Renal cortex interstitium (tissue), 11 donors: ENCODE measurements around the gene AUTS2. TPM values are rescaled to one million over a fixed set of nuclear protein-coding genes. Genes with fewer than 3 reads are reported as not detected.

Source experiments
- DNase-seq, 11 donors: peaks; one replicate each; pipeline ENCODE4 v3.0.0-alpha.2; 2013; ENCODE audit warnings: low read depth in 9 of 11, low spot score in 4 of 11; ENCODE audit errors: extremely low read depth in 1 of 11
- polyA plus RNA-seq, 3 donors: library from polyadenylated mRNA; unstranded; fragments of 120-200 nt; gene quantifications; one replicate each; pipeline ENCODE4 v1.2.1, GENCODE V29; 2013; ENCODE audit not compliant: insufficient read length in 3 of 3

The AUTS2 gene
- polyA plus RNA-seq, 3 donors: 78.0 to 102 (median 90.7) TPM

DNA sequence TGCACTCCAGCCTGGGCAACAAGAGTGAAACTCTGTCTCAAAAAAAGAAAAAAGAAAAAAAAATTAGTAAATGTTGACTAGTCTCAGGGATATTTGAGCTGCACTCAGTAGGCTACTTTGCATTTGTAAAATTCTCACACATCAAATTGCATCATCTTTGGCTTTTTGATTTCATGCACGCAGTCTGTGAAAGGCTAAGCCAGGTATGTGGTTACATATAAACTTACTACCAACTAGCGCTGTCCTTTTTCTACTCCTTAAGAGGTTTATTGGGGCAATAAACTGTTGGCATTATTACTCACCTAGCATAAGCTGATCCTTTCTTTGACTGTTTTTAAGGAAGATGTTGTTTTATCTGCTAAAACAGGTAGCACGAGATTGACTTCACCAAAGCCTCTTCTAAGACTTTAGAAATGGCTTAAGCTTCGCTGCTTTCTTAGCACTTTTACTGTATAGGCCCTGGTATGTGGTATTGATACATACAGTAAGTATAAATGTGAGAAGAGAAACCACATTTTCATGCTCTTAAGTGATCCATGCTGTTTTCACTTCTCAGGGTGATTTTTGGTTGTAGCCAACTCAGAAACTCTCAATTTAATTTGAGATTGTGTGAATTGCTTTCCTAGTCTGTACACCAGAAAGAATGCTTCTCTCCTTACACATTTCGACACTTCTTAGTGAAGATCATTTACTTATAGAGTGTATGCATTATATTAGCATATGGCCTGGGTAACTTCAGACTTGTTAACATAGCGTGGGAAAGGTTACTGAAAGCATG is 323.9 kb downstream of the AUTS2 start:
- no peak for DNase-seq

- DNase-seq: no peak
Observed at GRCh38 chr7:69927461-69927860, 329.2 kb downstream of the AUTS2 start.

GRCh38 chr7:69928621-69929020 is 330.3 kb downstream of the AUTS2 start:
- no peak for DNase-seq

DNA sequence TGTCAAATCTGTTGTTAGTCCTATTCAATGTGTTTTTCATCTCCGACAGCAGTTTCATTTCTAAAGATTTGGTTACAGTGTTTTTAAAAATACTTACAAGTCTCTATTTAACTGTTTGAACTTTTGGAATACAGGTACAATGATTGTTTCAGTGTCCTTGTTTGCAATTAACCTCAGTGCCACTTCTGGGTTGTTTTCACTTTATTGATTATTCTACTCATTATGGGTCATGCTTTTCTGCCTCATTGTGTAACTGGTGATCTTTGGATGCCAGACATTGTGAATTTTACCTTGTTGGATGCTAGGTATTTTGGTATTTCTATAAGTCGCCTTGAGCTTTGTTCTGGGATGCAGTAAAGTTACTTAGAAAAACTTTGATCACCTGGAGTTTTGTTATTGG is 331.3 kb downstream of the AUTS2 start:
- DNase-seq: no peak

- DNase-seq: peak in 8 of 11 donors; percentile 28 to 54 (median 32)
Observed at GRCh38 chr7:69932034-69932628, 333.9 kb downstream of the AUTS2 start.

DNA sequence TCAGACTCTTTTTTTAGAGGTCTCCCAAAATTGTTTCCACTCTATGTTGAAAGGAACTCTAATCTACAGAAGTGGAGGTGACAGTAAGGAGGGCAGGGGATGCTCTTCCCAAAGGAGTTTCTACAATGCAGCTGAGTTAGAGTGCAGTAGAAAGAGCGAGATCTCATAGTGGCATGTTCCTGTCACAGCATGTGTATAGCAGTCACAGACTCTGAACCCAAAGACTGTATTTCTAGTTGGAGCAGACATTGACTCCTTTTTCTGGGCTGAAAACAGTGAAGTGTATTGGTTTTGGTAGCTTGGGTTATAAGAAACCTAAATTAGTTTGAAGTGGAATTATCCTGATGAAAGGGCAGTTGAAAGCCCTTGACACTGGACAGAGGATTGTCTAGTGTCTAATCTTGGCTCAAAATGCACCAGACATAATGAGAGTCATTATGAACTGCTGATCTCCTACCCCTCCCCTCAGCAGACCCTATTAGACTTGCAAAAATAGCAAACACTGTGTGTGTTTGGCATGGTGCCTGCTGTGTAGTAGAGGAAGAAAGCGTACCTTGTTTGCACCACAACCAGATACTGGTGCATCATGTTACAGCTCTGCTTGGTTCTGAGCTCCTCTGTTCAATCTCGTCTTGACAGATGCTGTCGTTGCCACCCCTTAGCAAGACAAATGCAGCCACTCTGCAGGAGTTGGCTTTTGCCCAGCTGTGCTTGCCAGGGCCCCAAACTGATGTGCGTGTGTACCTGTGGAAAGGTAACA is 336.0 kb downstream of the AUTS2 start:
- DNase-seq: peak in 1 of 11 donors; percentile 31

- DNase-seq: no peak
Observed at GRCh38 chr7:69935107-69935506, 336.8 kb downstream of the AUTS2 start.

DNA sequence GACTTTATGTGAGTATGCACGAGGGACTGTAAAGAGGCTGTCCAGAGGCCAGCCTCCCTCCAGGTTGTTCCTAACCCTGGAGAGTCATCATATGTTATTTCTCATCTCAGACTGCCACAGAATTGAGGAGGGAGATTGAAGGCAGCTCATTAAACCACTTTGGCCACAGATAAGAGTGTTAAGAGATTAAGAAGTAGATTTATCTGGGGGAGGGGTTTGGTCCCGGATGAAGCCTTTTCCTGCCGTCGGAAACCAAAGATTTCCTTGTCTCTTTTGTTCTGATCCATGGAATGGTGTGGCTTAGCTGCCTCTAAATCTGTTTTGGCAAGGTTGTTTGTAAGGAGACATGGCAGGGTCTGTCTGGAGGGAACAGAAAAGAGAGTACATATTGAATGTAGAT is 338.8 kb downstream of the AUTS2 start:
- no peak for DNase-seq

DNA sequence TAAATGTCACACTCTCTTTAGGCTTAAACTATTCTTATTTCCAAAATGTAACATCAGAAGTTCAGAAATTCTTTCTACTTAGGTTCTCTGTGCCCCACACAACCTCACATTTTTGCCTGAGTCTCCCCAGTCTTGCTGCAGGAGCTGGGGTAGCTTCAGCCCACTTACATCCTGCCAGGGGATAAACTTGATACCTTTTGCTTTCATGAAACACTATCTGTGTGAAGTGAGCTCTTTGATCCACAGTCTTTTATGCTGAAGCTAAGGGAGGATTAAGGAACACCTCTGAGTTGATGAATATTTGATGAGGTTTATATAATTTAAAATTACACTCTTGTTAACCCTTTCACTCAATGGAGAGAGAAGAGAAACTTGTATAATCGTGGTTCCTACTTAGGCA is 341.0 kb downstream of the AUTS2 start:
- no peak for DNase-seq

DNA sequence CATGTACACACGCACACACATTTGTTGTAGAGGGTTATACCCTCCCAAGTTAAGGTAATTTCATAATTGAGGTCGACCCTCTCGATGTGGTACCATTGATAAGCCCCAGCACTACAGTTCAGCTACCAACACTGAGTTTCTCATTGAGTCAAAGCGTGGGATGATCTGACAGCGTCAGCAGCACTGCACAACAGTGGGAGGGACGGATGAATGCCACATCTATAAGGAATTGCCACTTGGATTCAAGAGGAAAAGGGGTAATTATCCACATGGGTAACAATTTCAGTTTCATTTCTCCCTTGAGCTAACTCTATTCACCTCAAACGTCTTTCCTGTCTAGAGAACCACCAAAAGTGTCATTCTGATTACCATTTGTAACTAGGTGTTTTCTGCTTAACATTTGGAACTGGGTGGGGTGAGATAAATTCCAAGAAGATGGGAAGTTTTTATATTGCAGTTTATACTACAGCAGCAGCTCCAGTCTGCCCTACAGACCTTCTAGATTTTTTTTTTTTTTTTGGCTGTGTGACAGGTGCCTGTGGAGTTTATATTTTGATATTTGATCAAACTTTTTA is 342.9 kb downstream of the AUTS2 start:
- DNase-seq: no peak

DNA sequence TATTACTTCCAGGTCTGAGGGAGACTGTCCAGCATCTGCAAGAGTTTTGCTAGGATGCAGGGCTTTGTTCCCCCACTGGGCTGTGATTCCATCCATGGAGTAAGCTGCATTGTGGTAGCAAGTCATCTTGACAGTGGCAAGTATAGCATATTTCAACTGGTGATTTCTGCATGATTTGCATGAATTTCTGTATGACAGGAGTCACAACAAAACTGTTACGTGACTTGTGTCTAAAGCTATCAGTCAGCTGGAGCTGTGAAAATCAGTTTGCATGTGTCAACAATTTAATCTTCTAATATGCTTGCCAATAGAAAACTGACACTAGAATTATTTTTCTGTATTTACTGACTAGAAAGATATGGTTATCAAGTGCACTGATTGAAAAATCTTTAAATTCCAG is 344.3 kb downstream of the AUTS2 start:
- DNase-seq: no peak

DNA sequence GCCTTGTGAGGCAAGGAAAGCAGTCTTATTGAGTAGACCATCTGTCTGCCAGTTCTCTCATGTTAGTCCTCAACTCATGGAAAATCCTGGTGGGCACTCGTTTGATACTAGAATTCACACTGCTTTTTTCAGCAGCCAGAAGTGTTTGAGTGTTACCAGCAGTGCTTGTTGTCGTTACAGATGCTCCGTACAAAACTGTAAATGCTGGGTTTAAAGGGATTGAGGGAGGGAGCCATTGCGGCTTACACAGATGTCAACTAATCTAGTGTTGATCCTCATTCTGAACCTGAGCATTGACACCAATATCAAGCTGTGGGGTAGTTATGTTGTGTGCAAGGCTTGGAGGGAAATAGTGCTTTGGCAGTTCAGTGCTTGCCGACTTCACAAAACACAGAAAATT is 348.6 kb downstream of the AUTS2 start:
- DNase-seq: no peak

GRCh38 chr7:69947998-69948397 is 349.7 kb downstream of the AUTS2 start:
- no peak for DNase-seq

DNA sequence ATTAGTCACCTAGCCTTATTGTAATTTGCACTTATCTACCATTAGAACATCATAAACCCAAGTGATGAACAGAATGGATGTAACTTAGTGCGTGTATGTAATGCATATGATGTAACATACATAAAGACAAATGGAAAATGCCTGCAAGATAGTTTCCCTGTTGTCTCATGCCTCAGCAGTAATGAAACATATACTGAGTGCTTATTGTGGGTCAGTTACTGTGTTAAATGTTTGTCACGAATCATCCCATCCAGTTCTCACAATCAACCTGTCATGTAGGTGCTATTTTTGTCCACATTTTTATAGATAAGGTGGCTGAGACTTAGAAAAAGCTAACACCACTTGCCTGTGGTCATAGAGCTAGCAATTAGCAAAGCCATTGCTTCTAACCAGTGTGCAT is 350.8 kb downstream of the AUTS2 start:
- DNase-seq: no peak

DNA sequence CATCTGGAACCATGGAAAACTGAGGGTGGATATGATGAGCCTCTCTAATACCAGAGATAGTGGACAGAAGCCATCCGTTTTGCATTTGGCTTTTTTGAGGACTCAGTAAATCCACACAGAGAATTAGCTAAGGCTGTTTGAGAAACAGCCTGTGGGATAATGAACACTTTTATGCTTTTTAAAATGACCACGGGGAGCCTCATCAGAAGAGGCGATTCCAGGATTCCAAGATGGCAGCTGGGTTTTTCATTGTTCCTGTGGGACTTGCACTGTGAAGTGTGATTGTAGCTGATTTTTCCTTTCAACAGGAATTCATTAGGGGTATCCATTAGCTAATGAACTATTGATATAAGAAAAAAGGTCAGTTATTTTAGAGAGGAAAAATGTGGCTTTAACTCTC is 353.2 kb downstream of the AUTS2 start:
- DNase-seq: no peak

DNA sequence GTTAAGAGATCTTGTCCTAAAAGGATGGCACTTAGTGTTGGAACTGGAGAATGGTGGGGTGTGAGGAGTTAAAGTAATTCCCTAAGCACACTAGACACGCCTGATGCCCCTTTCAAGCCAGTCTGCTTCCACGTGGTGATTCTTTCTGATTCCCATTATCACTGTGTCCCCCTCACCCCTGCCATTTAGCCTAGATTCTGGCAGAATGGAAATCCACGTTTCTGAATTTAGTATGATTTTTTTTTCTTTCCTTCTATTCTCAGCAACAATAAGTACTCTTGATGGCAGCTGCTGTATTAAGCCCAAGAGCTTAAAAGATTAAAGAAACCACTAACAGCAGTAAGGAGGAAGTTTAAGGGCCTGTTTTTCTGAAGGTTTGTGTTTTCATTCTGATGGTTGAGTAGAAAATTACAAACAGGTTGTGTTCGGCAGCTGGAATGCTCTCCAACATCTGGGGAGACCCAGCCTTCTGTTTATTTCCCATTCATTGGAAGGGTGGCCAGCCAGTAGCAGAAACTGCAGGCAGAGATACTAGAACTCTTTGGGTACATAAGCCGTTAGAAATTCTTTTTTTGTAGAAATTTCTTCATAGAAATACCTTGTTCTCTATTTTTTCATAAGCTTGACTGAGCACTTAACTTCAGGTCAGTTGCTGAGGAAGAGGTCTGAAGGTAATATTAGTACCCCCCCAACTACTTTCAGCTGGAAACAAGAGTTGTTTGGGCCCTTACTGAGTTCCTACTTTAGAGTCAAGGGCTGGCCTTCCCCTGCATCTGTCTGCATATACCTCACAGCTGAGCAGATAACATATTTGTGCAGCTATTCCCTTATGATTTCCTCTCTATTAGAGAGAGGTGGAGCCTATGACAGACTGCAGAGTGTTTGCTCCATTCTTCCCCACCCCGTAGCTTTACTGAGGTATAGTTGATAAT is 355.1 kb downstream of the AUTS2 start:
- no peak for DNase-seq

- DNase-seq: peak in 1 of 11 donors; percentile 34
Observed at GRCh38 chr7:69956541-69956940, 358.3 kb downstream of the AUTS2 start.

DNA sequence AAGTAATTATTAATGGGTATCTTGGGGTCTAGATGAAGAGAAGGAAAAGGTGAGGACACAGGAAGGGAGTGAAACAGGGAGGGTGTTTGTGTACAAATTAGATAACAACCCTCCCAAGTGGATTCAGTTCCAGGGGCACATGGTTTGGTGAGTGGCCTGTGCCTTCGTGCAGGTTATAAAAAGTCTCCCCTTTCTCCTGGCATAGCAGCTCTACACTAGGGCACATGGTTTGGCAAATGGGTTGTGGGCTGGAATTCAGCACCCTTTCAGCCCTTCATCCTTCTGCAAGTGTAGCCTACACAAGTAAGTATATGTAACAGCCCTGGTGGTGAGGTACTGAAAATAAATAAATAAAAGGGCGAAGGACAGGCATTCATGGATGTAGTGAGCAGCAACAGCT is 359.4 kb downstream of the AUTS2 start:
- DNase-seq: no peak
